ENCODE results near the gene CSF3R. TPM values are rescaled to one million over a fixed set of nuclear protein-coding genes. Genes with fewer than 3 reads are reported as not detected.
"Not testable (repeated sequence)": the region's sequence is repeated elsewhere in the genome, so short reads cannot be mapped to it uniquely, and the experiment has no call there.

CSF3R gene
- polyA plus RNA-seq, 1 donor from 2014 or later: not detected

DNA sequence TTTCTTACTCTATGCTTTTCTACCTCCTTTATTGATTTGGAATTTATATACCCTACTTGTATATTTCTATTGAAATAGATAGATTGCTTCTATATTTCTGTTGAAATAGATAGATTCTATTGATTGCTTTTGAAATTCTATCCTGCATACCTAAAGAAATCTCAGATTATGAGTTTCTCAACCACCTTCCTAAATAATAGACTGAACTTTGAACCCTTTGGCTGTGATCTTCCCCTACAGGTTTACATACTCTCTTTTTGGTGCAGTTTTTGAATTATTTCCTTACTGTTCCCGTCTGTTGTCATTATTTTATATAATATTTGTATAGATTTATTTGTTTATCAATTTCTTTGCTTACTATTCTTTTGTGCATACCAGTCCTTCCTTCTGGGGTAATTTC lies 20.4 kb upstream of the CSF3R start:
- Histone ChIP-seq H3K79me2 (replicated peaks; ENCODE audit: insufficient read depth, low read length) (no peaks in the 10 kb centered on the region), H3K27me3 (ENCODE audit: insufficient read depth, low read depth, low read length) (no peaks in the 10 kb centered on the region), H3K36me3 (ENCODE audit: insufficient read depth, low read length) (no peaks in the 10 kb centered on the region), H2AFZ (ENCODE audit: low read depth, low read length) (no peak overlapping the region), H3K9me2 (ENCODE audit: insufficient read depth, low read length) (no peaks in the 10 kb centered on the region), H3K9ac (ENCODE audit: low read length) (no peak overlapping the region), H3F3A (ENCODE audit: insufficient read depth, low read length, poor library complexity, severe bottlenecking) (no peaks in the 10 kb centered on the region), H4K20me1 (ENCODE audit: insufficient read depth) (no peaks in the 10 kb centered on the region), H3K27ac (ENCODE audit: low read length) (no peak overlapping the region), H3K9me3 (ENCODE audit: low read length) (no peaks in the 10 kb centered on the region), H3K4me3 (ENCODE audit: low read length) (no peak overlapping the region), H3K4me2 (ENCODE audit: low read length) (no peak overlapping the region)
- TF ChIP-seq POLR2AphosphoS5 (IDR thresholded peaks at IDR 0.05) (no peak), EZH2 (IDR thresholded peaks at IDR 0.05; ENCODE audit: borderline replicate concordance, insufficient read depth, low read length, poor library complexity, severe bottlenecking) (no peak), RAD21 (conservative IDR thresholded peaks at IDR 0.05) (no peak), SMC3 (conservative IDR thresholded peaks at IDR 0.05; ENCODE audit: poor library complexity) (no peak), EP300 (conservative IDR thresholded peaks at IDR 0.05; ENCODE audit: poor library complexity, severe bottlenecking) (no peak), TAF1 (IDR thresholded peaks at IDR 0.05; ENCODE audit: low read depth) (no peak), MXI1 (conservative IDR thresholded peaks at IDR 0.05; ENCODE audit: poor library complexity, severe bottlenecking) (no peak)
- TF ChIP-seq, protein P1, sequence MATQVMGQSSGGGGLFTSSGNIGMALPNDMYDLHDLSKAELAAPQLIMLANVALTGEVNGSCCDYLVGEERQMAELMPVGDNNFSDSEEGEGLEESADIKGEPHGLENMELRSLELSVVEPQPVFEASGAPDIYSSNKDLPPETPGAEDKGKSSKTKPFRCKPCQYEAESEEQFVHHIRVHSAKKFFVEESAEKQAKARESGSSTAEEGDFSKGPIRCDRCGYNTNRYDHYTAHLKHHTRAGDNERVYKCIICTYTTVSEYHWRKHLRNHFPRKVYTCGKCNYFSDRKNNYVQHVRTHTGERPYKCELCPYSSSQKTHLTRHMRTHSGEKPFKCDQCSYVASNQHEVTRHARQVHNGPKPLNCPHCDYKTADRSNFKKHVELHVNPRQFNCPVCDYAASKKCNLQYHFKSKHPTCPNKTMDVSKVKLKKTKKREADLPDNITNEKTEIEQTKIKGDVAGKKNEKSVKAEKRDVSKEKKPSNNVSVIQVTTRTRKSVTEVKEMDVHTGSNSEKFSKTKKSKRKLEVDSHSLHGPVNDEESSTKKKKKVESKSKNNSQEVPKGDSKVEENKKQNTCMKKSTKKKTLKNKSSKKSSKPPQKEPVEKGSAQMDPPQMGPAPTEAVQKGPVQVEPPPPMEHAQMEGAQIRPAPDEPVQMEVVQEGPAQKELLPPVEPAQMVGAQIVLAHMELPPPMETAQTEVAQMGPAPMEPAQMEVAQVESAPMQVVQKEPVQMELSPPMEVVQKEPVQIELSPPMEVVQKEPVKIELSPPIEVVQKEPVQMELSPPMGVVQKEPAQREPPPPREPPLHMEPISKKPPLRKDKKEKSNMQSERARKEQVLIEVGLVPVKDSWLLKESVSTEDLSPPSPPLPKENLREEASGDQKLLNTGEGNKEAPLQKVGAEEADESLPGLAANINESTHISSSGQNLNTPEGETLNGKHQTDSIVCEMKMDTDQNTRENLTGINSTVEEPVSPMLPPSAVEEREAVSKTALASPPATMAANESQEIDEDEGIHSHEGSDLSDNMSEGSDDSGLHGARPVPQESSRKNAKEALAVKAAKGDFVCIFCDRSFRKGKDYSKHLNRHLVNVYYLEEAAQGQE (IDR thresholded peaks at IDR 0.05; ENCODE audit: borderline replicate concordance): no peak
- TF ChIP-seq, protein P2, sequence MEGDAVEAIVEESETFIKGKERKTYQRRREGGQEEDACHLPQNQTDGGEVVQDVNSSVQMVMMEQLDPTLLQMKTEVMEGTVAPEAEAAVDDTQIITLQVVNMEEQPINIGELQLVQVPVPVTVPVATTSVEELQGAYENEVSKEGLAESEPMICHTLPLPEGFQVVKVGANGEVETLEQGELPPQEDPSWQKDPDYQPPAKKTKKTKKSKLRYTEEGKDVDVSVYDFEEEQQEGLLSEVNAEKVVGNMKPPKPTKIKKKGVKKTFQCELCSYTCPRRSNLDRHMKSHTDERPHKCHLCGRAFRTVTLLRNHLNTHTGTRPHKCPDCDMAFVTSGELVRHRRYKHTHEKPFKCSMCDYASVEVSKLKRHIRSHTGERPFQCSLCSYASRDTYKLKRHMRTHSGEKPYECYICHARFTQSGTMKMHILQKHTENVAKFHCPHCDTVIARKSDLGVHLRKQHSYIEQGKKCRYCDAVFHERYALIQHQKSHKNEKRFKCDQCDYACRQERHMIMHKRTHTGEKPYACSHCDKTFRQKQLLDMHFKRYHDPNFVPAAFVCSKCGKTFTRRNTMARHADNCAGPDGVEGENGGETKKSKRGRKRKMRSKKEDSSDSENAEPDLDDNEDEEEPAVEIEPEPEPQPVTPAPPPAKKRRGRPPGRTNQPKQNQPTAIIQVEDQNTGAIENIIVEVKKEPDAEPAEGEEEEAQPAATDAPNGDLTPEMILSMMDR (IDR thresholded peaks at IDR 0.05; ENCODE audit: poor library complexity, severe bottlenecking): no peak

DNA sequence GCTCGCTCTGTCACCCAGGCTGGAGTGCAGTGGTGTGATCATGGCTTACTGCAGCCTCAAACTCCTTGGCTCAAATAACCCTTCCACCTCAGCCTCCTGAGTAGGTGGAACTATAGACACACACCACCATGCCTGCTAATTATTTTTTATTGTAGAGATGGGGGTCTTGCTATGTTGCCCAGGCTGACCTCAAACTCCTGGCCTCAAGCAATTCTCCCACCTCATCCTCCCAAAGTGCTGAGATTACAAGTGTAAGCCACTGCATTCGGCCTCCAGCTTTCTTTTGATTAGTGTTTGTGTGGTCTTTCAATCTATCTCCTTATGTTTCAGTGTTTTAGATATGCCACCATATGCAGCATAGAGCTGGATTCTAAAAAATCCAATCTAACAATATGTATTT lies 19.9 kb upstream of the CSF3R start:
- Histone ChIP-seq H3K79me2 (replicated peaks; ENCODE audit: insufficient read depth, low read length) (no peaks in the 10 kb centered on the region), H3K27me3 (ENCODE audit: insufficient read depth, low read depth, low read length) (no peaks in the 10 kb centered on the region), H3K9ac (ENCODE audit: low read length) (no peak overlapping the region), H3K9me2 (ENCODE audit: insufficient read depth, low read length) (no peaks in the 10 kb centered on the region), H3K4me3 (ENCODE audit: low read length) (no peak overlapping the region), H2AFZ (ENCODE audit: low read depth, low read length) (no peak overlapping the region), H4K20me1 (ENCODE audit: insufficient read depth) (no peaks in the 10 kb centered on the region), H3K27ac (ENCODE audit: low read length) (no peak overlapping the region), H3F3A (ENCODE audit: insufficient read depth, low read length, poor library complexity, severe bottlenecking) (no peaks in the 10 kb centered on the region), H3K9me3 (ENCODE audit: low read length) (no peaks in the 10 kb centered on the region), H3K4me2 (ENCODE audit: low read length) (no peak overlapping the region), H3K36me3 (ENCODE audit: insufficient read depth, low read length) (no peaks in the 10 kb centered on the region)
- TF ChIP-seq TAF1 (IDR thresholded peaks at IDR 0.05; ENCODE audit: low read depth): no peak
- TF ChIP-seq RAD21 (conservative IDR thresholded peaks at IDR 0.05): no peak
- TF ChIP-seq, protein P2 (IDR thresholded peaks at IDR 0.05; ENCODE audit: poor library complexity, severe bottlenecking): no peak
- no peak for TF ChIP-seq SMC3 (conservative IDR thresholded peaks at IDR 0.05; ENCODE audit: poor library complexity)
- TF ChIP-seq, protein P1 (IDR thresholded peaks at IDR 0.05; ENCODE audit: borderline replicate concordance): no peak
- TF ChIP-seq EP300 (conservative IDR thresholded peaks at IDR 0.05; ENCODE audit: poor library complexity, severe bottlenecking): no peak
- no peak for TF ChIP-seq MXI1 (conservative IDR thresholded peaks at IDR 0.05; ENCODE audit: poor library complexity, severe bottlenecking)
- TF ChIP-seq POLR2AphosphoS5 (IDR thresholded peaks at IDR 0.05): no peak
- TF ChIP-seq EZH2 (IDR thresholded peaks at IDR 0.05; ENCODE audit: borderline replicate concordance, insufficient read depth, low read length, poor library complexity, severe bottlenecking): no peak

DNA sequence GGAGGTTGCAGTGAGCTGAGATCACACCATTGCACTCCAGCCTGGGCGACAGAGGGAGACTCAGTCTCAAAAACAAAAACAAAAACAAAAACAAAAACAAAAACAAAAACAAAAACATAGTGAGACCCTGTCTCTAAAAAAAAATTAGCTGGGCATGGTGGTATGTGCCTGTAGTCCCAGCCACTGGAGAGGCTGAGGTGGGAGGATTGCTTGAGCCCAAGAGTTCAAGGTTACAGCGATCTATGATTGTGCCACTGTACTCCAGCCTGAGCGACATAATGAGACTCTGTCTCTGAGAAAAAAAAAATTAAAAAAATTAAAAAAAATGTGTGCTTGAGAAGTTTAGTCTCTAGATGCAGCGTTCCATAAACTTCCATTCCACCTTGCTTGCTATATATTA lies 19.2 kb upstream of the CSF3R start:
- not testable (repeated sequence) for H3K79me2 ChIP-seq (replicated peaks; ENCODE audit: insufficient read depth, low read length); H3K27me3 ChIP-seq (ENCODE audit: insufficient read depth, low read depth, low read length); H3K36me3 ChIP-seq (ENCODE audit: insufficient read depth, low read length); H2AFZ ChIP-seq (ENCODE audit: low read depth, low read length); H4K20me1 ChIP-seq (ENCODE audit: insufficient read depth); H3K27ac ChIP-seq (ENCODE audit: low read length); H3K4me3 ChIP-seq (ENCODE audit: low read length); H3F3A ChIP-seq (ENCODE audit: insufficient read depth, low read length, poor library complexity, severe bottlenecking); H3K4me2 ChIP-seq (ENCODE audit: low read length); H3K9ac ChIP-seq (ENCODE audit: low read length); H3K9me3 ChIP-seq (ENCODE audit: low read length); H3K9me2 ChIP-seq (ENCODE audit: insufficient read depth, low read length)
